ENCODE data around the gene TMTC2. TPM values are rescaled to one million over a fixed set of nuclear protein-coding genes. Genes with fewer than 3 reads are reported as not detected.

Gene TMTC2
- total and polyA plus RNA-seq, 2 experiments from 2014 or later = 1.5 to 12.0 TPM

DNA sequence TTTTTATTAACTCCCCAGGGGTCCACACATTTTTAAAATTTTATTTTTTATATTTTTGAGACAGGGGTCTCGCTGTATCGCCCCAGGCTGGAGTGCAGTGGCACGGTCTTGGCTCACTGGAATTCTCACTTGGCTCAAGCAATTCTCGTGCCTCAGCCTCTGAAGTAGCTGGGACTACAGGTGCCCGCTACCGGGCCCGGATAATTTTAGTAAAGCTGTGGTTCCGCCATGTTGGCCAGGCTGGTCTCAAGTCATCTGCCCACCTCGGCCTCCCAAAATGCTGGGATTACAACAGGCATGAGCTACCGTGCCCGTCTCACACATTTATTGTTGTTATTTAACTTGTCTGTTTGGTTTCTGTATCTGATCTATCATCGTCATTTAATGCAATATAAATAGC lies 307.4 kb downstream of the TMTC2 start:
- Histone ChIP-seq H3K27ac (no peak overlapping the region), H3K9me2 (replicated peaks; ENCODE audit: insufficient read depth) (no peaks in the 10 kb centered on the region), H3K9me3 (ENCODE audit: low read depth) (no peaks in the 10 kb centered on the region), H4K20me1 (ENCODE audit: insufficient read depth, poor library complexity, severe bottlenecking) (no peaks in the 10 kb centered on the region), H3K79me2 (no peaks in the 10 kb centered on the region), H2AFZ (no peak overlapping the region), H3K27me3 (no peaks in the 10 kb centered on the region), H3K4me1 (ENCODE audit: insufficient read depth) (no peaks in the 10 kb centered on the region), H3K4me2 (no peak overlapping the region), H3K4me3 (no peak overlapping the region), H3K36me3 (replicated peaks; ENCODE audit: insufficient read depth, low read depth) (no peaks in the 10 kb centered on the region)
- no peak for DNase-seq (ENCODE audit: low spot score)
- WGBS (ENCODE audit: low lambda C conversion rate, missing lambda C conversion rate) = 98% methylated on average over 12 of the region's 12 CpGs
- TF ChIP-seq EZH2 (IDR thresholded peaks at IDR 0.05; ENCODE audit: borderline replicate concordance) (no peak), EZH2phosphoT487 (IDR thresholded peaks at IDR 0.05; ENCODE audit: low read depth, severe bottlenecking, unreplicated experiment) (no peak)
- TF ChIP-seq, protein P1, sequence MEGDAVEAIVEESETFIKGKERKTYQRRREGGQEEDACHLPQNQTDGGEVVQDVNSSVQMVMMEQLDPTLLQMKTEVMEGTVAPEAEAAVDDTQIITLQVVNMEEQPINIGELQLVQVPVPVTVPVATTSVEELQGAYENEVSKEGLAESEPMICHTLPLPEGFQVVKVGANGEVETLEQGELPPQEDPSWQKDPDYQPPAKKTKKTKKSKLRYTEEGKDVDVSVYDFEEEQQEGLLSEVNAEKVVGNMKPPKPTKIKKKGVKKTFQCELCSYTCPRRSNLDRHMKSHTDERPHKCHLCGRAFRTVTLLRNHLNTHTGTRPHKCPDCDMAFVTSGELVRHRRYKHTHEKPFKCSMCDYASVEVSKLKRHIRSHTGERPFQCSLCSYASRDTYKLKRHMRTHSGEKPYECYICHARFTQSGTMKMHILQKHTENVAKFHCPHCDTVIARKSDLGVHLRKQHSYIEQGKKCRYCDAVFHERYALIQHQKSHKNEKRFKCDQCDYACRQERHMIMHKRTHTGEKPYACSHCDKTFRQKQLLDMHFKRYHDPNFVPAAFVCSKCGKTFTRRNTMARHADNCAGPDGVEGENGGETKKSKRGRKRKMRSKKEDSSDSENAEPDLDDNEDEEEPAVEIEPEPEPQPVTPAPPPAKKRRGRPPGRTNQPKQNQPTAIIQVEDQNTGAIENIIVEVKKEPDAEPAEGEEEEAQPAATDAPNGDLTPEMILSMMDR (IDR thresholded peaks at IDR 0.05; ENCODE audit: poor library complexity) = no peak

DNA sequence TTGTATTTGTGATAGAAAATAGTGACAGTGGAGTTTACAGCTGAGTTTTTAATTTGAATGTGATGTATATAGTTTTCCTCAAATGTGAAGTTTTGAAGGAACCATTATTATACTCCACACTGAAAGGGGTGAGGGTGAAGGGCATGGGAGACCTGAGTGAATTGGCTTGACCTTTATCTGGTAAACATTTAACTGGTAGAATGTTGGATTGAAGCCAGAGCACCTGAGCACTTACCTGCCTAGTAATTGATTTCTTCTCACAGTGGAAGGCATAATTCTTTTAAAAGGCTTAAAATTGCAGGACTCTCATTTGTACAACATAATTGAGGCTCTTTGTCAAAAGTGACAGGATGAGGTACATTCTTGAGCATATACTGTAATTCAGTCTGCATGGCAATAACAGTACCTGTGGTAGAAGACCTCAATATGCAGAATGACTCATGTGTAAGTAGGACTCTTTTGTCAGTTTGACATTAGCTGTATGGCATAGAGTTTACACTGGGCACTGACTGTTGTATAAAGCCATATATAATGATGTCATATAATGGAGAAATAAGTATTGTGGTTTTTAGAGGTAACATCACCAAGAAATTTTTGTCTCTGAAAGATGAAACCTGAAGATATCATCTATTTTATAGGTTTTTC lies 309.6 kb downstream of the TMTC2 start:
- Histone ChIP-seq H4K20me1 (ENCODE audit: insufficient read depth, poor library complexity, severe bottlenecking) (no peaks in the 10 kb centered on the region), H3K4me2 (no peak overlapping the region), H2AFZ (no peak overlapping the region), H3K36me3 (replicated peaks; ENCODE audit: insufficient read depth, low read depth) (no peaks in the 10 kb centered on the region), H3K9me2 (replicated peaks; ENCODE audit: insufficient read depth) (no peaks in the 10 kb centered on the region), H3K27me3 (no peaks in the 10 kb centered on the region), H3K27ac (no peak overlapping the region), H3K79me2 (no peaks in the 10 kb centered on the region), H3K9me3 (ENCODE audit: low read depth) (no peaks in the 10 kb centered on the region), H3K4me1 (ENCODE audit: insufficient read depth) (no peaks in the 10 kb centered on the region), H3K4me3 (no peak overlapping the region)
- DNase-seq (ENCODE audit: low spot score) = peak; percentile 18
- TF ChIP-seq EZH2 (IDR thresholded peaks at IDR 0.05; ENCODE audit: borderline replicate concordance) = no peak

DNA sequence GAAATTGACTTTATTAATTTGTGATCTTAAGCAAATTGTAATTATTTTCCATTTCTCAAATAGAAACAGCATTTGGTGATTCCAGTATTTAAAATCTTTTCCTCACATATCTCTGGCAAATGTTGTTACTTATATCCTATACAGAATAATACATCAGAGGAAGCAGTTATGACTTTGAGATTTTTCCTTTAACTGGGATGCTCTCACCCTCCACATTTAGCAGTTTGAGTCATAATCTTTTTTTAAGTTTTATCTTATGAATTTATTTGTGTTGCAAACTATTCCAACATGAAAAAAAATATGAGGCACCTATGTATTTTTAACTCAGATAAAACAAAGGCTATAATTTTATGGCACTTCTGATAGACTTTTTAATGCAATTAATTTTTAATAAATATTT lies 311.8 kb downstream of the TMTC2 start:
- no peaks in the 10 kb centered on the region for H4K20me1 ChIP-seq (ENCODE audit: insufficient read depth, poor library complexity, severe bottlenecking)
- no peak overlapping the region for H3K4me2 ChIP-seq
- no peak overlapping the region for H3K27ac ChIP-seq
- TF ChIP-seq, protein P1 (IDR thresholded peaks at IDR 0.05; ENCODE audit: poor library complexity) = no peak
- TF ChIP-seq EZH2phosphoT487 (IDR thresholded peaks at IDR 0.05; ENCODE audit: low read depth, severe bottlenecking, unreplicated experiment) = no peak
- TF ChIP-seq EZH2 (IDR thresholded peaks at IDR 0.05; ENCODE audit: borderline replicate concordance) = no peak
- H2AFZ ChIP-seq = no peak overlapping the region
- no peak for DNase-seq (ENCODE audit: low spot score)
- no peaks in the 10 kb centered on the region for H3K9me3 ChIP-seq (ENCODE audit: low read depth)
- no peaks in the 10 kb centered on the region for H3K36me3 ChIP-seq (replicated peaks; ENCODE audit: insufficient read depth, low read depth)
- H3K9me2 ChIP-seq (replicated peaks; ENCODE audit: insufficient read depth) = no peaks in the 10 kb centered on the region
- no peak overlapping the region for H3K4me3 ChIP-seq
- no peaks in the 10 kb centered on the region for H3K79me2 ChIP-seq
- H3K27me3 ChIP-seq = no peaks in the 10 kb centered on the region
- H3K4me1 ChIP-seq (ENCODE audit: insufficient read depth) = no peaks in the 10 kb centered on the region

DNA sequence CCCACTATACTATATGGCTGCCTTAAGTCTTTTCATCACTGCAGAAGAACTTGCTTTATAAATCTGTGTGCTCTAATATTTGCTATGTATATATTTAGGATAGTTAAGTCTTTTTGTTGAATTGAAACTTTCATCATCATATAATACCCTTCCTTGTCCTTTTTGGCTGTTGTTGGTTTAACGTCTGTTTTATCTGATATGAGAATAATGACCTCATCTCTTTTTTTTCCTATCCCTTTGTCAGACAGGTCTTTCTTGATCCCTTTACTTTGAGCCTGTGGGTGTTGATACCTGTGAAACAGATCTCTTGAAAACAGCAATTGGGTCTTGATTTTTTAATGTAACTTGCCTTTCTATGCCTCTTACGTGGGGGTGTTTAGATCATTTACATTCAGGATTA lies 316.3 kb downstream of the TMTC2 start:
- no peaks in the 10 kb centered on the region for H3K27me3 ChIP-seq
- DNase-seq (ENCODE audit: low spot score) = no peak
- no peak overlapping the region for H3K4me2 ChIP-seq
- H3K36me3 ChIP-seq (replicated peaks; ENCODE audit: insufficient read depth, low read depth) = no peaks in the 10 kb centered on the region
- no peak overlapping the region for H3K4me3 ChIP-seq
- no peak overlapping the region for H2AFZ ChIP-seq
- no peaks in the 10 kb centered on the region for H3K9me2 ChIP-seq (replicated peaks; ENCODE audit: insufficient read depth)
- TF ChIP-seq EZH2 (IDR thresholded peaks at IDR 0.05; ENCODE audit: borderline replicate concordance) (no peak), EZH2phosphoT487 (IDR thresholded peaks at IDR 0.05; ENCODE audit: low read depth, severe bottlenecking, unreplicated experiment) (no peak)
- TF ChIP-seq, protein P1 (IDR thresholded peaks at IDR 0.05; ENCODE audit: poor library complexity) = no peak
- H3K79me2 ChIP-seq = no peaks in the 10 kb centered on the region
- H3K27ac ChIP-seq = no peak overlapping the region
- H3K9me3 ChIP-seq (ENCODE audit: low read depth) = peaks cover 4% of the 10 kb centered on the region
- 58% methylated on average over 2 of the region's 2 CpGs for WGBS (ENCODE audit: low lambda C conversion rate, missing lambda C conversion rate)
- H4K20me1 ChIP-seq (ENCODE audit: insufficient read depth, poor library complexity, severe bottlenecking) = no peaks in the 10 kb centered on the region
- no peaks in the 10 kb centered on the region for H3K4me1 ChIP-seq (ENCODE audit: insufficient read depth)

Measured in hepatocyte (in vitro differentiated cells).